Loucy (cell line): ENCODE data around the gene HSDL1.

Experiments
- CTCF ChIP-seq: fragments of 200-600 bp; sonication (generic); conservative IDR thresholded peaks from 2 replicates; pipeline ENCODE4 v1.5.1; 2014; ENCODE audit warnings: mild to moderate bottlenecking, antibody characterized with exemption, low read length
- EZH2phosphoT487 ChIP-seq: fragments of 200-600 bp; IDR thresholded peaks from 2 replicates; pipeline ENCODE4 v1.6.1; 2018; ENCODE audit warnings: antibody characterized with exemption, mild to moderate bottlenecking, moderate library complexity, borderline replicate concordance

GRCh38 chr16:84095466-84095865 is 49.5 kb downstream of the HSDL1 start:
- TF ChIP-seq CTCF (no peak), EZH2phosphoT487 (no peak)
